Endothelial cell of umbilical vein (primary cell): ENCODE results near the gene SYT8. TPM values are rescaled to one million over a fixed set of nuclear protein-coding genes. Genes with fewer than 3 reads are reported as not detected.

Source experiments
- BruUV-seq: library from RNA; stranded (reverse); fragments of 400-500 nt; replicated peaks from 2 replicates; lab custom pipeline; 2021; lab: Mats Ljungman, UMichigan
- CTCF ChIA-PET: fragments of 300-600, 350-600 bp; sonication (Branson Sonifier 250); formaldehyde crosslinking; loops from one replicate; lab custom pipeline; 2021; ENCODE audit warnings: antibody characterized with exemption, inconsistent platforms; lab: Charles Lee
- POLR2A ChIA-PET: fragments of 300-600, 350-600 bp; sonication (Branson Sonifier 250); formaldehyde crosslinking; loops from one replicate; lab custom pipeline; 2021; ENCODE audit warnings: antibody characterized with exemption, inconsistent platforms; lab: Charles Lee
- DNase-seq: peaks from one replicate; pipeline ENCODE4 v3.0.0-alpha.2; 2011; ENCODE audit warnings: low read depth, low spot score
- FAIRE-seq: peaks from 2 replicates; lab custom pipeline; 2011; peaks lifted over from hg19 to GRCh38; lab: Jason Lieb, UNC
- H2AFZ ChIP-seq: 2 replicates; pipeline ENCODE4 v1.6.0; 2012; ENCODE audit warnings: low read depth, low read length, control low read depth, inconsistent platforms
- H3K27ac ChIP-seq: 2 replicates; pipeline ENCODE4 v1.5.1; 2011; ENCODE audit warnings: low read depth, mild to moderate bottlenecking, control low read depth, low read length, moderate library complexity; ENCODE audit not compliant: insufficient read depth
- H3K27me3 ChIP-seq, 2 experiments: 2 replicates each; pipeline versions ENCODE4 v1.6.0 to v1.6.1; 2011; ENCODE audit warnings: low read length in 2 of 2, mixed read lengths in 1 of 2; ENCODE audit not compliant: control insufficient read depth in 2 of 2, insufficient read depth in 2 of 2
- H3K36me3 ChIP-seq, 2 experiments: 2 replicates in 1 of 2; 3 replicates in 1 of 2; pipeline ENCODE4 v1.5.1; 2011; ENCODE audit warnings: low read length in 2 of 2, mild to moderate bottlenecking in 1 of 2, moderate library complexity in 1 of 2; ENCODE audit not compliant: control insufficient read depth in 2 of 2, insufficient read depth in 2 of 2; ENCODE audit errors: extremely low read depth in 1 of 2
- H3K4me1 ChIP-seq: 3 replicates; pipeline ENCODE4 v1.5.1; 2011; ENCODE audit warnings: mild to moderate bottlenecking, low read length; ENCODE audit not compliant: control insufficient read depth, insufficient read depth; ENCODE audit errors: extremely low read depth
- H3K4me2 ChIP-seq: 2 replicates; pipeline ENCODE4 v1.6.1; 2011; ENCODE audit warnings: low read length, control low read depth, mixed read lengths; ENCODE audit not compliant: insufficient read depth
- H3K4me3 ChIP-seq, 3 experiments: fragments of 200-600 bp in 1 of 3; sonication (generic), shearing (Covaris generic) in 1 of 3; replicated peaks in 1 of 3; 2 replicates each; pipeline ENCODE4 v1.5.1; 2011 to 2016; ENCODE audit warnings: control low read depth in 3 of 3, low read length in 3 of 3, mild to moderate bottlenecking in 2 of 3, inconsistent platforms in 1 of 3, low read depth in 1 of 3, moderate library complexity in 1 of 3; ENCODE audit not compliant: insufficient read depth in 1 of 3
- H3K79me2 ChIP-seq: 2 replicates; pipeline ENCODE4 v1.6.0; 2012; ENCODE audit warnings: low read length, inconsistent platforms; ENCODE audit not compliant: control insufficient read depth, insufficient read depth
- H3K9ac ChIP-seq: replicated peaks from 2 replicates; pipeline ENCODE3; 2011; ENCODE audit warnings: low read length, control low read depth; ENCODE audit not compliant: insufficient read depth; ENCODE audit errors: extremely low read depth
- H3K9me1 ChIP-seq: replicated peaks from 3 replicates; pipeline ENCODE4 v1.6.0; 2011; ENCODE audit warnings: mild to moderate bottlenecking, low read length; ENCODE audit not compliant: control insufficient read depth, insufficient read depth; ENCODE audit errors: extremely low read depth
- H3K9me3 ChIP-seq: replicated peaks from 2 replicates; pipeline ENCODE4 v1.5.1; 2012; ENCODE audit warnings: low read length, inconsistent platforms; ENCODE audit not compliant: control insufficient read depth, insufficient read depth
- H4K20me1 ChIP-seq: replicated peaks from 2 replicates; pipeline ENCODE3; 2011; ENCODE audit warnings: mild to moderate bottlenecking, low read length; ENCODE audit not compliant: control insufficient read depth, insufficient read depth; ENCODE audit errors: extremely low read depth
- CTCF ChIP-seq, 2 donors: IDR thresholded peaks; 1 replicate in 1 of 2; 2 replicates in 1 of 2; pipeline ENCODE4 v1.5.1; 2011; ENCODE audit warnings: low read length in 2 of 2, mild to moderate bottlenecking in 2 of 2, moderate library complexity in 2 of 2, control low read depth in 1 of 2, inconsistent platforms in 1 of 2, low read depth in 1 of 2; ENCODE audit not compliant: insufficient read depth in 1 of 2; ENCODE audit errors: extremely low read depth in 1 of 2
- FOS ChIP-seq: IDR thresholded peaks from 2 replicates; pipeline ENCODE4 v1.6.1; 2011; ENCODE audit warnings: mild to moderate bottlenecking, low read length, moderate library complexity, borderline replicate concordance; ENCODE audit not compliant: insufficient read depth
- MYC ChIP-seq: IDR thresholded peaks from one replicate; pipeline ENCODE4 v1.6.1; 2011; ENCODE audit warnings: mild to moderate bottlenecking, low read depth, low read length
- POLR2AphosphoS5 ChIP-seq: IDR thresholded peaks from 2 replicates; pipeline ENCODE4 v1.6.1; 2012; ENCODE audit warnings: low read depth, mild to moderate bottlenecking, control low read depth, low read length, moderate library complexity; ENCODE audit not compliant: insufficient read depth
- dilution Hi-C: fragments of 300-500 bp; cut with MboI; formaldehyde crosslinking; loops from one replicate; pipeline ENCODE4 v1.15.0; 2019; ENCODE audit warnings: low sequenced_read_pairs; ENCODE audit not compliant: extremely low pct_ligation_motif_present
- intact Hi-C: fragments of 100-400 bp; cut with micrococcal nuclease; formaldehyde crosslinking; loops from one replicate; pipeline ENCODE4 v1.10.0; 2022
- polyA plus RNA-seq, 4 experiments: library from polyadenylated mRNA; depleted of rRNA in 3 of 4; stranded (reverse) in 3 of 4; unstranded in 1 of 4; fragments of >200 nt; gene quantifications; 2 replicates each; pipeline versions ENCODE4 v1.2.1 to v1.2.3, GENCODE V29; 2011 to 2012; ENCODE audit warnings: missing spikeins in 1 of 4
- total RNA-seq: library from RNA; stranded (reverse); gene quantifications from 2 replicates; pipeline ENCODE4 v1.2.3, GENCODE V29; 2021

SYT8 gene
- total and polyA plus RNA-seq, 2 donors (not counting 3 experiments of a cell fraction or from before 2014, with no cell fraction given) = not detected

- DNase-seq (no peak), FAIRE-seq (no peak)
- no TSS peak for BruUV-seq
Observed at GRCh38 chr11:1831338-1832210, 3.2 kb upstream of the SYT8 start.

More at GRCh38 chr11:1831338-1832210, 3.2 kb upstream of the SYT8 start:
- intact Hi-C loops = loop anchor here (1.0 kb wide), 2 partner anchors 137 to 179 kb away; no protein-coding TSS in a partner anchor
- no peak overlapping the region for H3K9ac ChIP-seq
- peaks cover 3% of the 10 kb centered on the region for H3K4me1 ChIP-seq
- no peaks in the 10 kb centered on the region for H4K20me1 ChIP-seq
- no peak overlapping the region for H3K4me3 ChIP-seq
- dilution Hi-C loops = no loop called here
- no peaks in the 10 kb centered on the region for H3K27me3 ChIP-seq
- no peaks in the 10 kb centered on the region for H3K79me2 ChIP-seq
- no peak overlapping the region for H3K4me2 ChIP-seq
- no peaks in the 10 kb centered on the region for H3K9me3 ChIP-seq
- H2AFZ ChIP-seq = no peak overlapping the region
- H3K36me3 ChIP-seq = no peaks in the 10 kb centered on the region
- no peak for TF ChIP-seq CTCF (IDR thresholded peaks at IDR 0.05; ENCODE audit: extremely low read depth in 1 of 2, insufficient read depth in 1 of 2, low read depth in 1 of 2, low read length in 2 of 2)
- TF ChIP-seq MYC = no peak
- no peak for TF ChIP-seq FOS
- TF ChIP-seq POLR2AphosphoS5 = no peak
- H3K9me1 ChIP-seq = no peaks in the 10 kb centered on the region
- no peak overlapping the region for H3K27ac ChIP-seq
- POLR2A ChIA-PET = no interaction called here
- CTCF ChIA-PET = interaction anchor here (1.4 to 7.8 kb wide), 16 partner anchors 11 to 325 kb away, joined by 4 to 623 read pairs (median 12); partner anchors contain the start of gene KRTAP5-6
